K562 (cell line): ENCODE data around the gene FGF11. TPM values are rescaled to one million over a fixed set of nuclear protein-coding genes. Genes with fewer than 3 reads are reported as not detected.

Experiments used
- BHLHE40 ChIP-seq: IDR thresholded peaks from 2 replicates; pipeline ENCODE4 v1.6.1; 2011; ENCODE audit warnings: low read length, improper control_type of control experiment
- CBX1 ChIP-seq: sonication (generic); IDR thresholded peaks from 2 replicates; pipeline ENCODE4 v1.6.1; 2016; ENCODE audit warnings: antibody characterized with exemption, low read depth, mild to moderate bottlenecking
- CBX3 ChIP-seq, 2 experiments: IDR thresholded peaks; 1 replicate in 1 of 2; 2 replicates in 1 of 2; pipeline ENCODE4 v1.6.1; 2012; ENCODE audit warnings: inconsistent platforms in 2 of 2, low read length in 2 of 2, borderline replicate concordance in 1 of 2, control low read depth in 1 of 2
- FOXA1 ChIP-seq: fragments of 450-650 bp; IDR thresholded peaks from 2 replicates; pipeline ENCODE4 v1.6.1; 2016; ENCODE audit warnings: mild to moderate bottlenecking, borderline replicate concordance
- HNRNPL ChIP-seq: fragments of 200-400 bp; formaldehyde crosslinking; IDR thresholded peaks from 2 replicates; pipeline ENCODE4 v1.6.1; 2017; ENCODE audit warnings: low read depth, mild to moderate bottlenecking, low read length
- MTA2 ChIP-seq: fragments of 450-650 bp; IDR thresholded peaks from 2 replicates; pipeline ENCODE4 v1.6.1; 2016; ENCODE audit warnings: low read depth
- PPARD ChIP-seq: fragments of 250-450 bp; sonication (Bioruptor Pico); IDR thresholded peaks from 2 replicates; pipeline ENCODE4 v1.8.0; 2022; ENCODE audit warnings: inconsistent platforms, mild to moderate bottlenecking, moderate library complexity
- PRMT5 ChIP-seq: sonication (generic); formaldehyde crosslinking; IDR thresholded peaks from 2 replicates; pipeline ENCODE4 v1.5.0; 2020; ENCODE audit warnings: missing genetic modification reagents
- PTTG1 ChIP-seq: fragments of 450-650 bp; IDR thresholded peaks from 2 replicates; pipeline ENCODE4 v1.6.1; 2016; ENCODE audit warnings: low read depth, mild to moderate bottlenecking, missing genetic modification characterization, missing compliant biosample characterization
- RBM34 ChIP-seq: fragments of 200-400 bp; formaldehyde crosslinking; IDR thresholded peaks from 2 replicates; pipeline ENCODE4 v1.6.1; 2018; ENCODE audit warnings: low read length, borderline replicate concordance; ENCODE audit not compliant: insufficient read depth
- RUNX1 ChIP-seq: sonication (generic); IDR thresholded peaks from 2 replicates; pipeline ENCODE4 v1.6.1; 2016; ENCODE audit warnings: antibody characterized with exemption, low read depth
- SMAD3 ChIP-seq: fragments of 450-650 bp; formaldehyde crosslinking; conservative IDR thresholded peaks from 2 replicates; pipeline ENCODE4 v1.4.0; 2020; ENCODE audit warnings: mild to moderate bottlenecking
- STAG1 ChIP-seq: sonication (generic); formaldehyde crosslinking; IDR thresholded peaks from 2 replicates; pipeline ENCODE4 v1.5.0; 2020; ENCODE audit warnings: missing genetic modification reagents, borderline replicate concordance
- TAF9B ChIP-seq: fragments of 450-650 bp; IDR thresholded peaks from 2 replicates; pipeline ENCODE4 v1.6.1; 2018; ENCODE audit warnings: mild to moderate bottlenecking; ENCODE audit not compliant: partially characterized antibody
- YY1 ChIP-seq, 3 experiments: IDR thresholded peaks; 2 replicates each; pipeline ENCODE4 v1.6.1; 2011; ENCODE audit warnings: low read length in 2 of 3, mild to moderate bottlenecking in 2 of 3, moderate library complexity in 2 of 3, borderline replicate concordance in 1 of 3, control low read depth in 1 of 3, low read depth in 1 of 3; ENCODE audit not compliant: insufficient read depth in 3 of 3, insufficient replicate concordance in 2 of 3, control insufficient read depth in 1 of 3, insufficient read length in 1 of 3; ENCODE audit errors: extremely low read depth in 1 of 3
- ZBTB1 ChIP-seq: sonication (generic); formaldehyde crosslinking; IDR thresholded peaks from 2 replicates; pipeline ENCODE4 v1.8.1; 2023; ENCODE audit warnings: missing genetic modification reagents, low read depth, mild to moderate bottlenecking, borderline replicate concordance
- ZBTB12 ChIP-seq: fragments of 250-450 bp; sonication (Bioruptor Pico); IDR thresholded peaks from 2 replicates; pipeline ENCODE4 v1.4.0; 2020
- ZNF12 ChIP-seq: sonication (generic); formaldehyde crosslinking; IDR thresholded peaks from 2 replicates; pipeline ENCODE4 v1.4.0; 2020; ENCODE audit warnings: mild to moderate bottlenecking, missing genetic modification reagents
- ZNF655 ChIP-seq: fragments of 250-450 bp; sonication (Bioruptor Pico); IDR thresholded peaks from 2 replicates; pipeline ENCODE4 v1.5.0; 2021
- polyA plus RNA-seq, 8 experiments: library from polyadenylated mRNA; depleted of rRNA in 4 of 8; stranded (reverse) in 5 of 8; unstranded in 3 of 8; fragments of >200 nt; fragmentation: Nextera tagmentation in 2 of 8; fragmentation: Illumina TruSeq in 1 of 8; extraction: Ambion mirVana in 2 of 8; extraction: Trizol in 1 of 8; gene quantifications; 2 replicates each; pipeline versions ENCODE4 v1.2.1 to v1.2.3, GENCODE V29; 2011 to 2014; ENCODE audit warnings: inconsistent platforms in 1 of 8, missing spikeins in 1 of 8
- total RNA-seq, 7 experiments: library from RNA; depleted of rRNA in 6 of 7; stranded (reverse); fragments of >200 nt in 6 of 7; fragmentation: Illumina TruSeq in 2 of 7; extraction: Trizol in 2 of 7; gene quantifications; 2 replicates each; pipeline versions ENCODE4 v1.2.1 to v1.2.3, GENCODE V29; 2011 to 2021; ENCODE audit warnings: low replicate concordance in 1 of 7
- TF ChIP-seq, protein P1 (sequence below), 3 experiments: fragments of 200-800 bp in 1 of 3; fragments of 250-450 bp in 1 of 3; fragments of 450-650 bp in 1 of 3; sonication (Bioruptor Pico) in 1 of 3; sonication (Bioruptor generic) in 1 of 3; formaldehyde crosslinking in 1 of 3; IDR thresholded peaks; 2 replicates each; pipeline versions ENCODE4 v1.6.1 to v1.8.0; 2016 to 2022; ENCODE audit warnings: mild to moderate bottlenecking in 2 of 3, missing genetic modification characterization in 2 of 3, missing compliant biosample characterization in 1 of 3, moderate library complexity in 1 of 3

Gene FGF11
- total and polyA plus RNA-seq, 9 of the 15 experiments (the other 6 are each of a cell fraction or from before 2014, with no cell fraction given) = 1.2 to 7.5 (median 3.0) TPM

DNA sequence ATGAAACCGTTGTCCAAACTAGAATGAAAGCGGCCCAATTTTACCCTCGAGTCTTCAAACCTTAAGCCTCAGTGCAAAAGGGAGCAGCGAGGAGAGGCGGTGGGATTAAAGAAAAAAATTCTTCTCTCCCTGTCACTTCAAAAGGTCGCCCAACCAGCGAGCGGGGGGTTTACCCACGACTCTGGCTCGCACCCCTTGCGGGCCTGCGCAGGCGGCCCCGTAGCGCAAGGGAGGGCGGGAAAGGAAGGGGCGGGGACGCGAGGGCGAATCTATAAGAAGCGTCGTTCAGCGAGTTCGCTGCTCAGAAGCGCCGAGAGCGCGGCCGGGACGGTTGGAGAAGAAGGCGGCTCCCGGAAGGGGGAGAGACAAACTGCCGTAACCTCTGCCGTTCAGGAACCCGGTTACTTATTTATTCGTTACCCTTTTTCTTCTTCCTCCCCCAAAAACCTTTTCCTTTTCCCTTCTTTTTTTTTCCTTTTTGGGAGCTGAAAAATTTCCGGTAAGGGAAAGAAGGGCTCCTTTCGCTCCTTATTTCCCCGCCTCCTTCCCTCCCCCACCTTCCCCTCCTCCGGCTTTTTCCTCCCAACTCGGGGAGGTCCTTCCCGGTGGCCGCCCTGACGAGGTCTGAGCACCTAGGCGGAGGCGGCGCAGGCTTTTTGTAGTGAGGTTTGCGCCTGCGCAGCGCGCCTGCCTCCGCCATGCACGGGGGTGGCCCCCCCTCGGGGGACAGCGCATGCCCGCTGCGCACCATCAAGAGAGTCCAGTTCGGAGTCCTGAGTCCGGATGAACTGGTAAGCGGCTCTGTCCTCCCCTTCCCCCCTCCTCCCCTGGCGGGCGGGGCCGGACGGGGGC, 45.0 kb downstream of the FGF11 start, which contains the start of gene POLR2A (continued):
- TF ChIP-seq, protein P1, sequence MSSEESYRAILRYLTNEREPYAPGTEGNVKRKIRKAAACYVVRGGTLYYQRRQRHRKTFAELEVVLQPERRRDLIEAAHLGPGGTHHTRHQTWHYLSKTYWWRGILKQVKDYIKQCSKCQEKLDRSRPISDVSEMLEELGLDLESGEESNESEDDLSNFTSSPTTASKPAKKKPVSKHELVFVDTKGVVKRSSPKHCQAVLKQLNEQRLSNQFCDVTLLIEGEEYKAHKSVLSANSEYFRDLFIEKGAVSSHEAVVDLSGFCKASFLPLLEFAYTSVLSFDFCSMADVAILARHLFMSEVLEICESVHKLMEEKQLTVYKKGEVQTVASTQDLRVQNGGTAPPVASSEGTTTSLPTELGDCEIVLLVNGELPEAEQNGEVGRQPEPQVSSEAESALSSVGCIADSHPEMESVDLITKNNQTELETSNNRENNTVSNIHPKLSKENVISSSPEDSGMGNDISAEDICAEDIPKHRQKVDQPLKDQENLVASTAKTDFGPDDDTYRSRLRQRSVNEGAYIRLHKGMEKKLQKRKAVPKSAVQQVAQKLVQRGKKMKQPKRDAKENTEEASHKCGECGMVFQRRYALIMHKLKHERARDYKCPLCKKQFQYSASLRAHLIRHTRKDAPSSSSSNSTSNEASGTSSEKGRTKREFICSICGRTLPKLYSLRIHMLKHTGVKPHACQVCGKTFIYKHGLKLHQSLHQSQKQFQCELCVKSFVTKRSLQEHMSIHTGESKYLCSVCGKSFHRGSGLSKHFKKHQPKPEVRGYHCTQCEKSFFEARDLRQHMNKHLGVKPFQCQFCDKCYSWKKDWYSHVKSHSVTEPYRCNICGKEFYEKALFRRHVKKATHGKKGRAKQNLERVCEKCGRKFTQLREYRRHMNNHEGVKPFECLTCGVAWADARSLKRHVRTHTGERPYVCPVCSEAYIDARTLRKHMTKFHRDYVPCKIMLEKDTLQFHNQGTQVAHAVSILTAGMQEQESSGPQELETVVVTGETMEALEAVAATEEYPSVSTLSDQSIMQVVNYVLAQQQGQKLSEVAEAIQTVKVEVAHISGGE (CRISPR knock-in tag; IDR thresholded peaks at IDR 0.05) = 0 out of 6 replicates have a peak, but pooled peaks of 1 of the 3 experiments have one; percentile 17
- TF ChIP-seq RUNX1 (no peak), PTTG1 (no peak), ZNF12 (CRISPR knock-in tag) (0 out of 2 replicates have a peak, but pooled peaks have one; percentile 9), CBX1 (peak; percentile 69; the same call in 1 of the 2 replicates), PRMT5 (no peak), ZBTB1 (CRISPR knock-in tag) (no peak; the same call in 1 of the 2 replicates), FOXA1 (no peak), ZNF655 (CRISPR knock-in tag) (no peak), RBM34 (no peak), MTA2 (no peak; the same call in 1 of the 2 replicates), CBX3 (IDR thresholded peaks at IDR 0.05; ENCODE audit: borderline replicate concordance in 1 of 2, low read length in 2 of 2) (no peak; a peak in 1 of 3 replicates), BHLHE40 (peak; percentile 52), HNRNPL (peak; percentile 44; the same call in 1 of the 2 replicates), YY1 (IDR thresholded peaks at IDR 0.05; ENCODE audit: borderline replicate concordance in 1 of 3, control insufficient read depth in 1 of 3, extremely low read depth in 1 of 3, insufficient read depth in 3 of 3, insufficient read length in 1 of 3, insufficient replicate concordance in 2 of 3, low read depth in 1 of 3, low read length in 2 of 3) (peak; percentile 50 to 83 (median 78)), SMAD3 (peak; percentile 69), STAG1 (no peak), PPARD (CRISPR knock-in tag) (no peak), ZBTB12 (CRISPR knock-in tag) (no peak), TAF9B (peak; percentile 92)
